ENCODE measurements around the gene MYO18A.

Gene MYO18A

GRCh38 chr17:29062215-29062614 lies 118.0 kb downstream of the MYO18A start:
- no peak for DNase-seq (ENCODE audit: low read depth)
- H3K4me3 ChIP-seq (ENCODE audit: low read length): no peak overlapping the region
- TF ChIP-seq CTCF (conservative IDR thresholded peaks at IDR 0.05; ENCODE audit: low read length): no peak

GRCh38 chr17:29061036-29061435 lies 119.2 kb downstream of the MYO18A start:
- no peak for DNase-seq (ENCODE audit: low read depth)
- TF ChIP-seq CTCF (conservative IDR thresholded peaks at IDR 0.05; ENCODE audit: low read length): no peak

GRCh38 chr17:29060475-29060874 lies 119.7 kb downstream of the MYO18A start:
- H3K4me3 ChIP-seq (ENCODE audit: low read length): no peak overlapping the region
- no peak for DNase-seq (ENCODE audit: low read depth)
- no peak for TF ChIP-seq CTCF (conservative IDR thresholded peaks at IDR 0.05; ENCODE audit: low read length)

More at GRCh38 chr17:29061036-29061435, 119.2 kb downstream of the MYO18A start:
- H3K4me3 ChIP-seq (ENCODE audit: low read length): no peak overlapping the region

- no peak overlapping the region for H3K4me3 ChIP-seq (ENCODE audit: low read length)
These were observed 120.9 kb downstream of the MYO18A start for GRCh38 chr17:29059281-29059680.

GRCh38 chr17:29058391-29058790 lies 121.8 kb downstream of the MYO18A start:
- H3K4me3 ChIP-seq (ENCODE audit: low read length): no peak overlapping the region
- TF ChIP-seq CTCF (conservative IDR thresholded peaks at IDR 0.05; ENCODE audit: low read length): no peak
- DNase-seq (ENCODE audit: low read depth): no peak

More at GRCh38 chr17:29059281-29059680, 120.9 kb downstream of the MYO18A start:
- DNase-seq (ENCODE audit: low read depth): peak; percentile 34
- no peak for TF ChIP-seq CTCF (conservative IDR thresholded peaks at IDR 0.05; ENCODE audit: low read length)

GRCh38 chr17:29057361-29057760 lies 122.8 kb downstream of the MYO18A start:
- no peak for DNase-seq (ENCODE audit: low read depth)
- no peak for TF ChIP-seq CTCF (conservative IDR thresholded peaks at IDR 0.05; ENCODE audit: low read length)
- H3K4me3 ChIP-seq (ENCODE audit: low read length): no peak overlapping the region

GRCh38 chr17:29054835-29055234 lies 125.4 kb downstream of the MYO18A start:
- no peak for TF ChIP-seq CTCF (conservative IDR thresholded peaks at IDR 0.05; ENCODE audit: low read length)
- DNase-seq (ENCODE audit: low read depth): no peak
- H3K4me3 ChIP-seq (ENCODE audit: low read length): no peak overlapping the region

Measured in AG10803 (cell line).